Memory B cell (primary cell): ENCODE results near the gene ARTN.

Experiments
- ATAC-seq: fragments of 150-1000 bp; cut with Tn5 transposase; 2 replicates; pipeline ENCODE4 v1.10.0; 2021; ENCODE audit warnings: low read depth, mild to moderate bottlenecking, moderate library complexity
- DNase-seq, 2 donors: peaks; one replicate each; pipeline ENCODE4 v3.0.0; 2022; ENCODE audit warnings: low spot score in 2 of 2
- H3K27ac Mint-ChIP-seq: one replicate; pipeline ENCODE4 v1.8.0; 2022; ENCODE audit warnings: mild to moderate bottlenecking, moderate library complexity, mixed read lengths
- H3K27me3 Mint-ChIP-seq: one replicate; pipeline ENCODE4 v1.8.0; 2022; ENCODE audit warnings: mixed read lengths
- H3K36me3 Mint-ChIP-seq: one replicate; pipeline ENCODE4 v1.8.0; 2022; ENCODE audit warnings: mild to moderate bottlenecking, mixed read lengths
- H3K4me1 Mint-ChIP-seq: one replicate; pipeline ENCODE4 v1.8.0; 2022; ENCODE audit warnings: mixed read lengths
- H3K4me3 Mint-ChIP-seq: one replicate; pipeline ENCODE4 v1.8.0; 2022; ENCODE audit warnings: mild to moderate bottlenecking, moderate library complexity, mixed read lengths
- H3K9me3 Mint-ChIP-seq: one replicate; pipeline ENCODE4 v1.8.0; 2022; ENCODE audit warnings: mixed read lengths

Gene ARTN

DNA sequence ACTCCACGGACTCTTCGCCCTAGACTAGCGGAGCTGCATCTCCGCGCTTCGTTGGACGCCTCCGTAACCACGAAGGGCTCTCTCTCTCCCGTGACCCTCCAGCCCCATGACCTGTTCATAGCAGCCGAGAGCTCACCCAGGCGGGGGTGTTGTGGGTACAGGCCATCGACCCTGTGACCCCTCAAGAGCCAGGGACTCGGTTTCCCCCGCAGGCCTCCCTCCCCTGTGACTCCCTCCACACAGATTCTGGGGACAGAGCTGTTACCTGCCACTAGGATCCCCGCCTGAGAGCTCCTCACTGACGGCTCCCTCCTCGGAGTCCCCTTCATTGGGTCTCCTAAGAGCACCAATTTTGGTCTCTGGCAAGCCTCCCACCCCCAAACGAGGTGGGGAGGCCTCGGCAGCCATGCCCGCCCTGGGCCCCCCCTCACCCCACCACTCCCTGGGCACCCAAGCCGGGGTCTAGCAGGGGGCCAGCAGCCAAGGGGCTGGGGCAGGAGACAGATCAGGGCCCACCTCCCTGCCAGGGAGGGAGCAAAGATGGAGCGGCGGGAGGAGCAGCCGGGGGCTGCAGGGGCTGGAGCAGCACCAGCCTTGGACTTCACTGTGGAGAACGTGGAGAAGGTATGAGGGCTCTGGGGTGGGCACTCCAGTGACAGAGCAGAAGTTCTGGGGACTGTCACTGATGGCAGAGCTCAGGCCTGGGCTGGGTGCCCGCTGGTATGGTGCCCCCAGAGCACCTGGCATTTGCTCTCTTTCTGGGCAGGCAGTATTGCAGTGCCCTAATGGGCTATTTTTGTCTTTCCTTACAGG lies 13.7 kb downstream of the ARTN start:
- peaks cover 9% of the 10 kb centered on the region for H3K36me3 Mint-ChIP-seq
- peak overlapping the region; percentile 95 for H3K4me3 Mint-ChIP-seq
- H3K9me3 Mint-ChIP-seq, result no peaks in the 10 kb centered on the region
- peak overlapping the region; percentile 97 for H3K27ac Mint-ChIP-seq
- H3K4me1 Mint-ChIP-seq, result peaks cover 34% of the 10 kb centered on the region
- H3K27me3 Mint-ChIP-seq, result no peaks in the 10 kb centered on the region
- ATAC-seq (peak; percentile 2), DNase-seq (no peak)

- Mint-ChIP-seq H3K4me1 (peaks cover 30% of the 10 kb centered on the region), H3K27me3 (no peaks in the 10 kb centered on the region), H3K9me3 (no peaks in the 10 kb centered on the region), H3K36me3 (peaks cover 6% of the 10 kb centered on the region), H3K27ac (peak overlapping the region; percentile 97), H3K4me3 (peak overlapping the region; percentile 95)
- ATAC-seq, result no peak
- no peak for DNase-seq
Measured at GRCh38 chr1:43947874-43948437, 14.4 kb downstream of the ARTN start.

- H3K27ac Mint-ChIP-seq, result no peak overlapping the region
- no peak overlapping the region for H3K4me3 Mint-ChIP-seq
Measured at GRCh38 chr1:43949678-43950077, 16.1 kb downstream of the ARTN start.

GRCh38 chr1:43951021-43951985 lies 17.7 kb downstream of the ARTN start:
- ATAC-seq (no peak), DNase-seq (no peak)
- Mint-ChIP-seq H3K27me3 (no peaks in the 10 kb centered on the region), H3K4me1 (peaks cover 22% of the 10 kb centered on the region), H3K9me3 (no peaks in the 10 kb centered on the region), H3K4me3 (no peak overlapping the region), H3K27ac (no peak overlapping the region), H3K36me3 (peaks cover 6% of the 10 kb centered on the region)

More at GRCh38 chr1:43949678-43950077, 16.1 kb downstream of the ARTN start:
- H3K36me3 Mint-ChIP-seq, result peaks cover 6% of the 10 kb centered on the region
- ATAC-seq (no peak), DNase-seq (no peak)
- H3K4me1 Mint-ChIP-seq, result peaks cover 30% of the 10 kb centered on the region
- no peaks in the 10 kb centered on the region for H3K9me3 Mint-ChIP-seq
- no peaks in the 10 kb centered on the region for H3K27me3 Mint-ChIP-seq

- Mint-ChIP-seq H3K9me3 (no peaks in the 10 kb centered on the region), H3K27ac (no peak overlapping the region), H3K36me3 (peaks cover 10% of the 10 kb centered on the region), H3K27me3 (no peaks in the 10 kb centered on the region), H3K4me3 (no peak overlapping the region), H3K4me1 (peaks cover 21% of the 10 kb centered on the region)
- ATAC-seq, result no peak
- DNase-seq, result no peak
Measured at GRCh38 chr1:43952731-43953346, 19.2 kb downstream of the ARTN start.

DNA sequence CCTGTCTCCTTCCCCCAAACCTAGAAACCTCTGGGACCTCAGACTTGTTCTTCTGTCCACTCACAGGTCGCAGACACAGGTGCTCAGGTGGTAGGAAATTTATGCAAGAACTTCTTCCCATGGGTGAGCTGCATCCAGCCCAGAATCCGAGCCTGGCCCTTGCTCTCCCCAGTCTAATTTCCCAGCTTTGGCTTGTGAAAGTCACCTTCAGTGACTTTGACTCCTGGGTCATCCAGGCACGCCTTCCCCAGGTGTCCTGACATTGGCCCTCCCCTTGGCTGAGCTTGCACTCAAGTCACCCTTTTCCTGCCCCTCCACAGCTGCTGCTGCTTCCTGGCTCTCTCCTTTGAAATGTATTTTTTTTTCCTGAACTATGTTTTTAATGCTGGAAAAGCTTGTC lies 19.8 kb downstream of the ARTN start:
- H3K9me3 Mint-ChIP-seq, result no peaks in the 10 kb centered on the region
- peaks cover 13% of the 10 kb centered on the region for H3K36me3 Mint-ChIP-seq
- H3K4me3 Mint-ChIP-seq, result no peak overlapping the region
- ATAC-seq (no peak), DNase-seq (no peak)
- no peaks in the 10 kb centered on the region for H3K27me3 Mint-ChIP-seq
- H3K27ac Mint-ChIP-seq, result no peak overlapping the region
- H3K4me1 Mint-ChIP-seq, result peaks cover 18% of the 10 kb centered on the region

DNA sequence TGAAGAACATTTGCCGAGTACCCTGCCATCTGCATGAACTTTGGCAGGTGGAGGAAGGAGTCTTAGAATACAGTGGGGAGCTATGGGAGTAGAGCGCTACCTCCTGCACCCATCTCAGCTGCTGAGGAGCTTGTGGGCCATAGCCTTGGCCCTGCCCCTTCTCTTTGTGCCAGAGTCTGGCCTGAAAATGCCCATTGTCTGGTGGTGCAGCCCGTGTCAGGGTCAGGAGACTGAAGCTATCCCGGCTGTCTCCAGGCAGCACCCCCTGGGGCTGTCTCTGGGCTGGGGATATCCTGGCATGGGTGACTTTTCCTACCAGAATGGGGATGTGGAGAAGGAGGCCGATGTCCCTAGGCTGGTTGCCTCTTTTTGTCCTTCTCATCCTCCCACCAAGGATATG lies 20.4 kb downstream of the ARTN start:
- H3K4me3 Mint-ChIP-seq, result no peak overlapping the region
- ATAC-seq, result no peak
- peaks cover 15% of the 10 kb centered on the region for H3K36me3 Mint-ChIP-seq

DNA sequence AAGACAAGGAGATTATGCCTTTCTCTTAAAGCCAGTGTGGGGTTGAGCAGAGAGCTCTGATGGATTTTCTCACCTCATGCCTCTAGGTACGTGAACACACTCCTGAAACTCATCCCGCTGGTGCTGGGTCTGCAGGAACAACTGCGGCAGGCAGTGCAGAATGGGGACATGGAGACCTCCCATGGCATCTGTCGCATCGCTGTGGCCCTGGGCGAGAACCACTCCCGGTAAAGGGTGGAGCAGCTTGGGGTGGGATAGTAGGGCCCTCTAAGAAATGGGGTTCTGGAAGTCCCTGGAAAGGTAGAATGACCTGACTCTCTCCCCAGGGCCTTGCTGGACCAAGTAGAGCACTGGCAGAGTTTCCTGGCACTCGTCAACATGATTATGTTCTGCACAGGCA lies 22.6 kb downstream of the ARTN start:
- no peaks in the 10 kb centered on the region for H3K9me3 Mint-ChIP-seq
- peaks cover 13% of the 10 kb centered on the region for H3K36me3 Mint-ChIP-seq
- no peak for ATAC-seq
- H3K27me3 Mint-ChIP-seq, result no peaks in the 10 kb centered on the region
- no peak overlapping the region for H3K4me3 Mint-ChIP-seq
- no peak for DNase-seq
- no peak overlapping the region for H3K27ac Mint-ChIP-seq
- H3K4me1 Mint-ChIP-seq, result peaks cover 7% of the 10 kb centered on the region

More for the DNA sequence above, 20.4 kb downstream of the ARTN start:
- Mint-ChIP-seq H3K27me3 (no peaks in the 10 kb centered on the region), H3K27ac (no peak overlapping the region), H3K4me1 (peaks cover 18% of the 10 kb centered on the region), H3K9me3 (no peaks in the 10 kb centered on the region)
- no peak for DNase-seq

GRCh38 chr1:43957407-43958040 lies 23.9 kb downstream of the ARTN start:
- Mint-ChIP-seq H3K9me3 (no peaks in the 10 kb centered on the region), H3K27ac (no peak overlapping the region), H3K27me3 (no peaks in the 10 kb centered on the region), H3K4me3 (no peak overlapping the region), H3K36me3 (peaks cover 17% of the 10 kb centered on the region), H3K4me1 (peaks cover 7% of the 10 kb centered on the region)
- no peak for DNase-seq
- ATAC-seq, result no peak

DNA sequence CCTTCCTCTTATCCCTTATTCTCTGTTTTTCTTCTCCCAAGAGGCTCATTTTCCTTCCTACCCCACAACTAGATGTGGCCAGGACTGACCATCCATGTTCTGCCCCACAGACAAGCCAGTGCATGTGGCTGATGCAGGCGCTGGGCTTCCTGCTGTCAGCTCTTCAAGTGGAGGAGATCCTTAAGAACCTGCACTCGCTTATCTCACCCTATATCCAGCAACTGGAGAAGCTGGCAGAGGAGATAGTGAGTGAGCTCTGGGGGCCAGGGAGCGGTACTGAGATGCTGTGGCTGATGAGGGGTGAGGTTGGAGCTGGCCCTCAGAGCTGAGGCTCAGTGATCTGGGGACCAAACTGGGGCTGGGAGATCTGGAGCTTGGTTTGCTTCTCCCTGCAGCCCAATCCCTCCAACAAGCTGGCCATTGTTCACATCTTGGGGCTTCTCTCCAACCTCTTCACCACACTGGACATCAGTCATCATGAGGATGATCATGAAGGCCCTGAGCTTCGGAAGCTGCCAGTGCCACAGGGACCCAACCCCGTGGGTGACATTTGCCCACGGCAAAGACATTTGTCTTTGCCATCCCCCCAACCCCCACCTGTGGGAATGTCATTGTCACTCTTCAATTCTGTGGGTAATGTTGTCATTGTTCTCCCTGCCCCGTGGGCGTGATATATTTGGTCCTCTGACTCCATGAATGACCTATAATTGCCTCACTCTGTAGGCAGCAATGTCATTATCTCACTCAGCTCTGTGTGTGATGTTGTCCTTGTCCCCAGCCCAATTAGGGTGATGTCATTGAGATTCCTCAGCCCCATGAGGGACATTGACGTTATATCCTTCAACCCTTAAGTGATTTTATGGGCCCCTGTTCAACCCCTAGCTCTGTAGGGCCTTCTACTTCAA lies 25.0 kb downstream of the ARTN start:
- Mint-ChIP-seq H3K9me3 (no peaks in the 10 kb centered on the region), H3K27ac (no peak overlapping the region), H3K4me1 (peaks cover 7% of the 10 kb centered on the region), H3K36me3 (peaks cover 18% of the 10 kb centered on the region), H3K4me3 (no peak overlapping the region), H3K27me3 (no peaks in the 10 kb centered on the region)
- DNase-seq (no peak), ATAC-seq (no peak)

DNA sequence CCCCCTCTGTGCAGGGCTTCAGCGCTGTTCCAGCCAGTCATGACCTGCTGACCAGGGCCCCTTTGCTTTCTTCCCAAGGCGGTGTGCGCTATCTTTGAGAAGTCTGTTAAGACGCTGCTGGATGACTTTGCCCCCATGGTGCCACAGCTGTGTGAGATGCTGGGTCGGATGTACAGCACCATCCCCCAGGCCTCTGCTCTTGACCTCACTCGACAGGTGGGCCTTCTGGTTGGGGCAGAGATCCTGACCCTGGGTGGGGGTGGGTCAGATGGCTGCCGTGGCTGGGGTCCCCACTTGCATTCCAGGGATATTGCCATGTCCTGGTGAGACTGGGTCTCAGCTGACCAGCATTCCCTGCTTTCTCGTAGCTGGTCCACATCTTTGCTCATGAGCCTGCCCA lies 27.2 kb downstream of the ARTN start:
- Mint-ChIP-seq H3K27me3 (no peaks in the 10 kb centered on the region), H3K4me1 (no peaks in the 10 kb centered on the region), H3K4me3 (no peak overlapping the region), H3K9me3 (no peaks in the 10 kb centered on the region), H3K36me3 (peaks cover 18% of the 10 kb centered on the region), H3K27ac (no peak overlapping the region)
- DNase-seq, result no peak
- no peak for ATAC-seq

GRCh38 chr1:43961692-43962091 lies 28.1 kb downstream of the ARTN start:
- H3K4me3 Mint-ChIP-seq, result no peak overlapping the region
- no peaks in the 10 kb centered on the region for H3K27me3 Mint-ChIP-seq
- DNase-seq (no peak), ATAC-seq (no peak)
- H3K36me3 Mint-ChIP-seq, result peaks cover 18% of the 10 kb centered on the region
- H3K4me1 Mint-ChIP-seq, result no peaks in the 10 kb centered on the region
- H3K27ac Mint-ChIP-seq, result no peak overlapping the region
- no peaks in the 10 kb centered on the region for H3K9me3 Mint-ChIP-seq

DNA sequence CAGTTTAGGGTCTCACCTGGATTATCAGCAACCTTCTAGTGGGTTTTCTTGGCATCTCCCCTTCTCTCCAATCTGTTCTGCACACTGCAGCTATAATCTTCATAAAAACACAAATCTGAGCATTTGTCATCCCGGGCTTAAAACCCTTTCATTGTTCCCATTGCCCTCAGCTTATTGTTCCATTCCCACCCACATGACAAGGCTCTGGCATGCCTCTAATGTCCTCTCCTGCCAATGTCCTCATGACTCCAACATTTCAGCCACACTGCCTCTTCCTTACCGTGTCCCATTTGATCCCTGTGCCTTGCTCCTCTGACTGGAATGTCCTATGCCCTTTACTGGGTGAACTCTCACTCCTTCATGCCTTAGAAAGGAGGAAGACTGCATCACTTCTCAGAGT lies 28.7 kb downstream of the ARTN start:
- no peak for DNase-seq
- no peak overlapping the region for H3K27ac Mint-ChIP-seq
- H3K9me3 Mint-ChIP-seq, result no peaks in the 10 kb centered on the region
- H3K4me3 Mint-ChIP-seq, result no peak overlapping the region
- H3K36me3 Mint-ChIP-seq, result peaks cover 15% of the 10 kb centered on the region
- no peak for ATAC-seq
- H3K27me3 Mint-ChIP-seq, result no peaks in the 10 kb centered on the region
- H3K4me1 Mint-ChIP-seq, result no peaks in the 10 kb centered on the region
